ENCODE measurements around the gene MEX3B. TPM values are rescaled to one million over a fixed set of nuclear protein-coding genes. Genes with fewer than 3 reads are reported as not detected.

The MEX3B gene
- total RNA-seq, 2 donors from 2014 or later = 0.68 to 5.6 TPM

GRCh38 chr15:82081914-82082762 is 36.3 kb upstream of the MEX3B start:
- H3K36me3 ChIP-seq = no peaks in the 10 kb centered on the region
- no peaks in the 10 kb centered on the region for H3K9me3 ChIP-seq
- no peak for TF ChIP-seq CTCF (IDR thresholded peaks at IDR 0.05)
- ATAC-seq (ENCODE audit: insufficient number of reproducible peaks, low FRiP score, low read depth) = no peak
- no peak for DNase-seq (ENCODE audit: low spot score)
- no peaks in the 10 kb centered on the region for H3K27me3 ChIP-seq (replicated peaks; ENCODE audit: insufficient read depth)
- H3K27ac ChIP-seq = no peak overlapping the region
- H3K4me3 ChIP-seq = no peak overlapping the region
- no peaks in the 10 kb centered on the region for H3K4me1 ChIP-seq (ENCODE audit: control insufficient read depth in 1 of 2, low read depth in 2 of 2)

GRCh38 chr15:82080774-82081173 is 35.0 kb upstream of the MEX3B start:
- H3K9me3 ChIP-seq = no peaks in the 10 kb centered on the region
- no peaks in the 10 kb centered on the region for H3K27me3 ChIP-seq (replicated peaks; ENCODE audit: insufficient read depth)
- H3K27ac ChIP-seq = no peak overlapping the region
- DNase-seq (ENCODE audit: low spot score) (no peak), ATAC-seq (ENCODE audit: insufficient number of reproducible peaks, low FRiP score, low read depth) (no peak)
- no peak for TF ChIP-seq CTCF (IDR thresholded peaks at IDR 0.05)
- H3K4me3 ChIP-seq = no peak overlapping the region
- no peaks in the 10 kb centered on the region for H3K36me3 ChIP-seq
- no peaks in the 10 kb centered on the region for H3K4me1 ChIP-seq (ENCODE audit: control insufficient read depth in 1 of 2, low read depth in 2 of 2)

GRCh38 chr15:82079736-82080135 is 33.9 kb upstream of the MEX3B start:
- no peaks in the 10 kb centered on the region for H3K4me1 ChIP-seq (ENCODE audit: control insufficient read depth in 1 of 2, low read depth in 2 of 2)
- H3K27me3 ChIP-seq (replicated peaks; ENCODE audit: insufficient read depth) = no peaks in the 10 kb centered on the region
- H3K9me3 ChIP-seq = no peaks in the 10 kb centered on the region
- TF ChIP-seq CTCF (IDR thresholded peaks at IDR 0.05) = no peak
- H3K36me3 ChIP-seq = no peaks in the 10 kb centered on the region
- no peak overlapping the region for H3K27ac ChIP-seq
- ATAC-seq (ENCODE audit: insufficient number of reproducible peaks, low FRiP score, low read depth) = no peak
- H3K4me3 ChIP-seq = no peak overlapping the region
- DNase-seq (ENCODE audit: low spot score) = no peak

GRCh38 chr15:82074610-82075009 is 28.8 kb upstream of the MEX3B start:
- Histone ChIP-seq H3K27ac (no peak overlapping the region), H3K4me3 (no peak overlapping the region), H3K36me3 (no peaks in the 10 kb centered on the region), H3K9me3 (no peaks in the 10 kb centered on the region), H3K27me3 (replicated peaks; ENCODE audit: insufficient read depth) (no peaks in the 10 kb centered on the region), H3K4me1 (ENCODE audit: control insufficient read depth in 1 of 2, low read depth in 2 of 2) (no peaks in the 10 kb centered on the region)
- no peak for TF ChIP-seq CTCF (IDR thresholded peaks at IDR 0.05)
- ATAC-seq (ENCODE audit: insufficient number of reproducible peaks, low FRiP score, low read depth) (no peak), DNase-seq (ENCODE audit: low spot score) (no peak)

GRCh38 chr15:82072926-82073537 is 27.2 kb upstream of the MEX3B start:
- ATAC-seq (ENCODE audit: insufficient number of reproducible peaks, low FRiP score, low read depth) = no peak
- Histone ChIP-seq H3K36me3 (no peaks in the 10 kb centered on the region), H3K27ac (no peak overlapping the region), H3K27me3 (replicated peaks; ENCODE audit: insufficient read depth) (no peaks in the 10 kb centered on the region), H3K9me3 (no peaks in the 10 kb centered on the region), H3K4me3 (no peak overlapping the region), H3K4me1 (ENCODE audit: control insufficient read depth in 1 of 2, low read depth in 2 of 2) (no peaks in the 10 kb centered on the region)
- TF ChIP-seq CTCF (IDR thresholded peaks at IDR 0.05) = no peak
- no peak for DNase-seq (ENCODE audit: low spot score)

Data from thoracic aorta (tissue), 2 donors.